Ovary (tissue), 3 donors: Measurements from ENCODE around the gene LRRIQ4.

Source experiments
- CTCF ChIP-seq, 3 donors: fragments of 450-650 bp in 2 of 3; fragments of 200-600 bp in 1 of 3; IDR thresholded peaks; one replicate each; pipeline versions ENCODE4 v1.5.1 to v1.8.0; 2016 to 2022; ENCODE audit warnings: antibody characterized with exemption in 3 of 3, mild to moderate bottlenecking in 1 of 3
- POLR2A ChIP-seq: fragments of 450-650 bp; IDR thresholded peaks from one replicate; pipeline ENCODE4 v1.6.1; 2017; ENCODE audit warnings: antibody characterized with exemption, mild to moderate bottlenecking, moderate library complexity
- donor health status: DM: no; HTN: no; CAD: no.

- TF ChIP-seq POLR2A (no peak), CTCF (IDR thresholded peaks at IDR 0.05) (no peak)
These were observed at the start of gene LRRIQ4, which contains the start of gene LRRC34 for GRCh38 chr3:169812332-169813235.
